Psoas muscle (tissue), 8 donors: ENCODE results near the gene EEPD1. TPM values are rescaled to one million over a fixed set of nuclear protein-coding genes. Genes with fewer than 3 reads are reported as not detected.

Experiments
- ATAC-seq, 4 donors: fragments of 200-7000 bp; cut with Tn5 transposase; one replicate each; pipeline ENCODE4 v1.9.1; 2020; ENCODE audit warnings: moderate library complexity in 3 of 4, mild to moderate bottlenecking in 2 of 4
- DNase-seq, 2 donors: peaks; one replicate each; pipeline ENCODE4 v3.0.0-alpha.2; 2020
- H3K27ac ChIP-seq: fragments of 200-600 bp; one replicate; pipeline ENCODE4 v1.8.0; 2022
- H3K27me3 ChIP-seq, 3 donors: fragments of 200-600 bp in 1 of 3; one replicate each; pipeline versions ENCODE4 v1.6.1 to v1.8.0; 2013 to 2022; ENCODE audit warnings: low read length in 2 of 3, mild to moderate bottlenecking in 2 of 3, moderate library complexity in 1 of 3; ENCODE audit not compliant: insufficient read depth in 3 of 3
- H3K36me3 ChIP-seq, 2 donors: fragments of 200-600 bp in 1 of 2; one replicate each; pipeline versions ENCODE4 v1.6.1 to v1.8.0; 2013 to 2022; ENCODE audit warnings: low read depth in 1 of 2, mild to moderate bottlenecking in 1 of 2, moderate library complexity in 1 of 2; ENCODE audit not compliant: insufficient read depth in 1 of 2
- H3K4me1 ChIP-seq: fragments of 200-600 bp; one replicate; pipeline ENCODE4 v1.8.0; 2022
- H3K4me3 ChIP-seq: fragments of 200-600 bp; one replicate; pipeline ENCODE4 v1.8.0; 2022; ENCODE audit warnings: mild to moderate bottlenecking
- H3K9me3 ChIP-seq: fragments of 200-600 bp; one replicate; pipeline ENCODE4 v1.8.0; 2022
- CTCF ChIP-seq: fragments of 200-600 bp; IDR thresholded peaks from one replicate; pipeline ENCODE4 v1.8.0; 2022; ENCODE audit warnings: antibody characterized with exemption
- WGBS, 3 donors: extraction: QIAGEN DNeasy Blood & Tissue Kit; methylation state at CpG; one replicate each; pipeline versions ENCODE4 v1.1.6 to v1.1.7; 2013; 5-methylcytosine and 5-hydroxymethylcytosine counted together
- intact Hi-C, 2 donors: fragments of 100-400 bp; cut with DNase I; formaldehyde crosslinking; loops; one replicate each; pipeline versions ENCODE4 v1.11.0 to v1.14.2; 2022
- polyA plus RNA-seq, 3 donors: library from polyadenylated mRNA; stranded (reverse); fragments of 200-250 nt; gene quantifications; one replicate each; pipeline ENCODE4 v1.2.3, GENCODE V29; 2013
- total RNA-seq, 4 donors: library from RNA; stranded (reverse); fragmentation: NEBNext Ultra II Directional in 2 of 4; extraction: Animal tissue kit (Norgen Biotek cat#: 25700) in 2 of 4; gene quantifications; one replicate each; pipeline versions ENCODE4 v1.2.1 to v1.2.4, GENCODE V29; 2021 to 2023
- donor health status: healthy with polysubstance abuse.
- donor health status: DM: no; HTN: no; CAD: no; lungs with moderate emphysema.
- donor health status: Bipolar disorder and iron deficiency.
- donor health status: healthy.
- donor health status: DM: yes; HTN: yes; CAD: no.
- donor health status: DM: no; HTN: no; CAD: no.
- donor health status: DM: no; HTN: no; CAD: no.
- donor health status: DM: yes; HTN: yes; CAD: no.

The EEPD1 gene
- total and polyA plus RNA-seq, 7 donors = 7.3 to 61.2 (median 45.5) TPM

GRCh38 chr7:36217961-36218284 lies 64.9 kb downstream of the EEPD1 start:
- H3K27me3 ChIP-seq = no peaks in the 10 kb centered on the region
- H3K9me3 ChIP-seq = no peaks in the 10 kb centered on the region
- H3K27ac ChIP-seq = no peak overlapping the region
- ATAC-seq (no peak), DNase-seq (no peak)
- H3K4me3 ChIP-seq = no peak overlapping the region
- H3K4me1 ChIP-seq = peaks cover 32% of the 10 kb centered on the region
- WGBS, 3 donors = 64 to 72% (median 68%) methylated on average over 5 of the region's 5 CpGs
- no peak for TF ChIP-seq CTCF
- intact Hi-C loops = no loop called here
- no peaks in the 10 kb centered on the region for H3K36me3 ChIP-seq

GRCh38 chr7:36219429-36219828 lies 66.4 kb downstream of the EEPD1 start:
- Histone ChIP-seq H3K4me1 (peaks cover 19% of the 10 kb centered on the region), H3K27ac (no peak overlapping the region), H3K36me3 (no peaks in the 10 kb centered on the region), H3K27me3 (no peaks in the 10 kb centered on the region), H3K9me3 (no peaks in the 10 kb centered on the region), H3K4me3 (no peak overlapping the region)
- intact Hi-C loops = no loop called here
- no peak for ATAC-seq
- 94 to 100% (median 97%) methylated on average over 1 of the region's 1 CpG for WGBS, 3 donors
- no peak for DNase-seq
- no peak for TF ChIP-seq CTCF

GRCh38 chr7:36223851-36224250 lies 70.8 kb downstream of the EEPD1 start:
- Histone ChIP-seq H3K4me1 (peaks cover 32% of the 10 kb centered on the region), H3K27me3 (no peaks in the 10 kb centered on the region), H3K9me3 (no peaks in the 10 kb centered on the region), H3K4me3 (no peak overlapping the region), H3K36me3 (no peaks in the 10 kb centered on the region), H3K27ac (no peak overlapping the region)
- no peak for DNase-seq
- TF ChIP-seq CTCF = no peak
- ATAC-seq = no peak
- intact Hi-C loops = no loop called here

GRCh38 chr7:36224934-36225858 lies 72.1 kb downstream of the EEPD1 start:
- no peaks in the 10 kb centered on the region for H3K36me3 ChIP-seq
- intact Hi-C loops = no loop called here
- TF ChIP-seq CTCF = no peak
- 51 to 63% (median 53%) methylated on average over 16 of the region's 16 CpGs for WGBS, 3 donors
- H3K4me1 ChIP-seq = peaks cover 32% of the 10 kb centered on the region
- DNase-seq = no peak
- H3K27ac ChIP-seq = peak overlapping the region; percentile 59
- no peak overlapping the region for H3K4me3 ChIP-seq
- H3K27me3 ChIP-seq = no peaks in the 10 kb centered on the region
- H3K9me3 ChIP-seq = no peaks in the 10 kb centered on the region
- no peak for ATAC-seq

GRCh38 chr7:36226151-36226550 lies 73.1 kb downstream of the EEPD1 start:
- intact Hi-C loops = no loop called here
- no peak for DNase-seq
- H3K27me3 ChIP-seq = no peaks in the 10 kb centered on the region
- H3K36me3 ChIP-seq = no peaks in the 10 kb centered on the region
- peaks cover 40% of the 10 kb centered on the region for H3K4me1 ChIP-seq
- ATAC-seq = peak in 2 of 4 donors; percentile 50 to 62
- H3K27ac ChIP-seq = peak overlapping the region; percentile 59
- WGBS, 3 donors = 72 to 91% (median 77%) methylated on average over 7 of the region's 7 CpGs
- no peaks in the 10 kb centered on the region for H3K9me3 ChIP-seq
- H3K4me3 ChIP-seq = no peak overlapping the region
- no peak for TF ChIP-seq CTCF
